Endothelial cell (in vitro differentiated cells): Measurements from ENCODE around the gene NT5DC1. TPM values are rescaled to one million over a fixed set of nuclear protein-coding genes. Genes with fewer than 3 reads are reported as not detected.

Experiments used
- DNase-seq: peaks from one replicate; pipeline ENCODE4 v3.0.0; 2021; ENCODE audit warnings: low spot score
- H3K27ac Mint-ChIP-seq: one replicate; pipeline ENCODE4 v1.8.0; 2021; ENCODE audit warnings: mixed read lengths, inconsistent platforms; ENCODE audit not compliant: unreplicated experiment
- H3K27me3 Mint-ChIP-seq: one replicate; pipeline ENCODE4 v1.8.0; 2021; ENCODE audit warnings: mild to moderate bottlenecking, moderate library complexity, mixed read lengths, inconsistent platforms; ENCODE audit not compliant: unreplicated experiment
- H3K36me3 Mint-ChIP-seq: one replicate; pipeline ENCODE4 v1.8.0; 2021; ENCODE audit warnings: mild to moderate bottlenecking, low read depth, mixed read lengths, inconsistent platforms; ENCODE audit not compliant: unreplicated experiment
- H3K4me1 Mint-ChIP-seq: one replicate; pipeline ENCODE4 v1.8.0; 2021; ENCODE audit warnings: mild to moderate bottlenecking, mixed read lengths, inconsistent platforms; ENCODE audit not compliant: unreplicated experiment
- H3K4me3 Mint-ChIP-seq: one replicate; pipeline ENCODE4 v1.8.0; 2021; ENCODE audit warnings: mild to moderate bottlenecking, mixed read lengths, inconsistent platforms; ENCODE audit not compliant: unreplicated experiment
- H3K9me3 Mint-ChIP-seq: one replicate; pipeline ENCODE4 v1.8.0; 2021; ENCODE audit warnings: mixed read lengths, inconsistent platforms; ENCODE audit not compliant: unreplicated experiment
- CTCF ChIP-seq: fragments of 200-600 bp; sonication (generic); IDR thresholded peaks from one replicate; pipeline ENCODE4 v1.5.0; 2021; ENCODE audit warnings: antibody characterized with exemption; ENCODE audit not compliant: unreplicated experiment
- total RNA-seq: library from RNA; stranded (reverse); fragmentation: NEBNext Ultra II Directional; extraction: Animal tissue kit (Norgen Biotek cat#: 25700); gene quantifications from one replicate; pipeline ENCODE4 v1.2.1, GENCODE V29; 2021; ENCODE audit not compliant: unreplicated experiment

NT5DC1 gene
- total RNA-seq, 1 donor from 2014 or later, result 33.9 TPM

DNA sequence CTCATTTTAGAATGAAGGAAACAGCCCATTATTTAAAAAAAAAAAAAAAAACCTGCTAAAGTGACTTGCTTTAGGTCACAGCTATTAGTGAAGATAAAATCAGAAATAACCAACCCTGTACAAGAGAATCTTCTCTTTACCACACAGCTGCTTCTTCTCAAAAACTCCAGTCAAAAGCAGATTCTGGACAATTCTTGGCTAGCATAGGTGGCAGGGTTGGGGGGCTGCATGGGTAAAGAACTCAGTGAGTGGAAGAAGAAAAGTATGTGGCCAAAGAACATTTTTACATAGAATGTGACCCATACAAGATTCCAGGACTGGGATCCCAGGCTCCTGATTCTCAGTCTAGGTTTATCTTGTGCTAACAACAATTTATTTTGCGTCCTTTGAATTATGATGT lies 30.6 kb upstream of the NT5DC1 start:
- DNase-seq, result no peak
- H3K36me3 Mint-ChIP-seq, result no peaks in the 10 kb centered on the region
- no peak for TF ChIP-seq CTCF
- no peaks in the 10 kb centered on the region for H3K27me3 Mint-ChIP-seq
- H3K4me1 Mint-ChIP-seq, result peaks cover 6% of the 10 kb centered on the region
- no peak overlapping the region for H3K27ac Mint-ChIP-seq
- no peak overlapping the region for H3K4me3 Mint-ChIP-seq
- H3K9me3 Mint-ChIP-seq, result no peaks in the 10 kb centered on the region

DNA sequence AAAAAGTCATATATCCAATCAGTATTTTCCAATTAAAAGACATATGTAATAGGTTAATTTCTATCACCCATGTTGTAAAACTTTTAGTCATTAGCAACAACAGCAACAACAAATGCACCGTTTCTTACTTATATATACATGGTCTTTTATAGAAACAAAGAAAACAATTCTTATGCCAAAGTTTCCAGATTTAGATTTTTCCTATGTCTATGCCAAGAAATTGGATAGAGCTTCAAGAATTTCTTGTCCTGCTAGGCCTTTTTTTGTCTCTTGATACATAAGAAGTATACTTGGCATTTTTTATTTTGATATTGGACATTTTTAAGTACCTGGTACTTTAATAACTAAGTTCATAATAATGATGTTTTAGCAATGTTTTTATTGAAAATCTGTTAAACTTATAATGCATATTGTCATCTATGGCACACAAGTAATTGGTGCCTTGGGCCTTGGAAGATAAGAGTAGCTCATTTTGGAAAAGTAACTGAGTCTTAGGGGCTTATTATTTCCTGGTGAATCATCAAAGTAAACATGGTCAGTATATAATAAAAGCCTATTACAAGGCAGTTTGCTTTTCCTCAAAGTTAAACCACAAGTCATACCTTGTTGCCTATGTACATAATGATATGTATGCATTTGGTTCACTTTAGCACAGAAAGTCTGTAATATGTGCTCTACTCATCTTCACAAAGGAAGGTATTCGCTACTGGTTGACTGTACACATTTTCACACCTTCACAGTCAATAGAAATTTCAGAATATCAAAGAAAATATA lies 29.9 kb upstream of the NT5DC1 start:
- no peak for TF ChIP-seq CTCF
- no peak for DNase-seq
- Mint-ChIP-seq H3K9me3 (no peaks in the 10 kb centered on the region), H3K27me3 (no peaks in the 10 kb centered on the region), H3K4me1 (peaks cover 6% of the 10 kb centered on the region), H3K27ac (no peak overlapping the region), H3K4me3 (no peak overlapping the region), H3K36me3 (no peaks in the 10 kb centered on the region)

DNA sequence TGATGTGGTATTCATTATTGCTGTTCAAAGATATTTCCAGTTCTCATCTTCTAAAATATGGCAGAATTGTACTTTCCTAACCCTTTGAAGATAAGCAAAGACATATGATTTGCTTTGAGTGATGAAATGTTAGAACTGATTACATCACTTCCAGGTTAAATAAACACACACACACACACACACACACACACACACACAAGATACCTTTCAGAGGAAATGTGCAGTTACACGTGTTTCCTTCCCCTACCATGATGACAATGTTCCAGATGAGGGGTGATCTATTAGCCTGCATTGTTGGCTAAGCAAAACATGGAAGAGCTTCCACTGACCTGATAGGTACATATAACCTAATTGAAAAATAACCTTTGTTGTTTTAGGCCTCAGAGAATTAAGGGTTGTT lies 28.3 kb upstream of the NT5DC1 start:
- peak; percentile 9 for DNase-seq

DNA sequence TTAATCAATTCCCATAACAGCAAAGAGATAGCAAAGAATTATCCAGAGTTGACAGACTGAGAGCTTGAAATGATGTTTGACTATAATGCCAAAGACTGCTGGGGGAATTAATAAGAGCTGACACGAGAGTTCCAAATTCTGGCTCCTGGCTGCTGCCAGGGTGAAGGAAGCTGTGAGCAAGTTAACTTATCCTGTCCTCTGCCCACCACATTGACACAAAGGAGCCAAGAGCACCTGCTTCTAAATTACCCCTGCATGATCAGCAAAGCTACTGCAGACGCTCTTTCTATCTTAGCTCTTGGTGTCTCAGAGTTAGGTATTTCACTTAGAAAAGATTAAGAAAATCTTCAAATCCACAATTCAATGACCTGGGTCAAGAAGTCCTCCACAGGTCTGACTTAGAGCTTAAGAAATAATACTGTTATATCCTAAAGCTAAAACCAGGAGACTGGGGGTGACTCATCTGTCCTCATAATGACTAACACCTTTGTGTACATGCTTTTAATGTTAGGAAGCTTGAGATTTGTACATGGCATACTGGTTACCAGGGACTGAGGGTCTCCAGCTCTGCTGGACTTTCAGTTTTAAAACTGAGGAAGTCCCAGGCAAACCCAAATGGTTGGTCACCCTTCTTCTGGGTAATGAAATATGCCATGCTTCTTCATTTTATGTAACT lies 26.8 kb upstream of the NT5DC1 start:
- no peak for DNase-seq
- Mint-ChIP-seq H3K9me3 (no peaks in the 10 kb centered on the region), H3K36me3 (no peaks in the 10 kb centered on the region), H3K27me3 (no peaks in the 10 kb centered on the region), H3K4me3 (no peak overlapping the region), H3K27ac (no peak overlapping the region), H3K4me1 (peaks cover 6% of the 10 kb centered on the region)
- no peak for TF ChIP-seq CTCF

More for the DNA sequence above, 28.3 kb upstream of the NT5DC1 start:
- H3K36me3 Mint-ChIP-seq, result no peaks in the 10 kb centered on the region
- H3K4me1 Mint-ChIP-seq, result peaks cover 6% of the 10 kb centered on the region
- no peak overlapping the region for H3K27ac Mint-ChIP-seq
- H3K27me3 Mint-ChIP-seq, result no peaks in the 10 kb centered on the region
- no peak overlapping the region for H3K4me3 Mint-ChIP-seq
- TF ChIP-seq CTCF, result no peak
- H3K9me3 Mint-ChIP-seq, result no peaks in the 10 kb centered on the region
